ENCODE results near the gene SYNGR1. TPM values are rescaled to one million over a fixed set of nuclear protein-coding genes. Genes with fewer than 3 reads are reported as not detected.

Gene SYNGR1
- total RNA-seq, 1 experiment from 2014 or later, result 2.7 TPM

DNA sequence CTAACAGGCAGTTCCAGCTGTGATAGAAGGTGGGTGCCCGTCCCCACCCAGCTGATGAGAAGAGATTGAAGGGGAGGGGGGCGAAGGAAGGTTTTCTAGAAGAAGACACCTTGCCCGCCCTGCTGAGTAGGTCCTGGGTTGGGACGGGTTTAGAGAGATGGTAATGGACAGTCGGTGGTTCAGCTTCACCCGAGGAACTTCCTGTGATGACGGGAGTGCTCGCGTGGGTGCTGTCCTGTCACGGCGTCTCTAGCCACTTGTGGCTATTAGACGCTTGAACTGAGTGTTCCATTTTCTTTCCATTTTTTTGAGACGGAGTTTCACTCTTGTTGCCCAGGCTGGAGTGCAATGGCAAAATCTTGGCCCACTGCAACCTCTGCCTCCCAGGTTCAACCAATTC, 79.4 kb downstream of the SYNGR1 start:
- DNase-seq (ENCODE audit: low read depth), result no peak

DNA sequence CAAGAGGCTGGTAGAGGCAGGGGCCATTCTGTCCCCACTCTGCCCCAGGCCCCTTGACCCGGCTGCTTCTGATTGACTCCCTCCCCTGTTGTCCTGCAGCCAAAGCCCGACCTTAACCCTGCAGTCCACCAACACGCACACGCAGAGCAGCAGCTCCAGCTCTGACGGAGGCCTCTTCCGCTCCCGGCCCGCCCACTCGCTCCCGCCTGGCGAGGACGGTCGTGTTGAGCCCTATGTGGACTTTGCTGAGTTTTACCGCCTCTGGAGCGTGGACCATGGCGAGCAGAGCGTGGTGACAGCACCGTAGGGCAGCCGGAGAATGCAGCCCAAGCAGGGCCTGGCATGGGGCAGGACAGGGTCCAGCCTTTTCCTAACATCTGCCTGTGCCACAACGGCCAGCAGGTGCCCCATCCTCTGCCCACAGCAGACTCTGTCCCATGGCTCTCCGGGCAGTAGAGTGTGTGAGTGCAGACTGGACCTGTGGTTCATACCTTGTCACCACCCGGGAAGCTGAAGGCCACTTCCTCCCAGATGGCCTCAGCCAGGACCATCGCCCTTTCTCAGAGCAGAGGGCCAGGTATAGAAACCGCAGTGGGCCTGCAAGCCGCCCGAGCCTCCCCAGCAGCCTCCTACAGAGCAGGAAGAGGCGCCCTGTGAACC, 80.3 kb downstream of the SYNGR1 start:
- DNase-seq (ENCODE audit: low read depth), result no peak

- DNase-seq (ENCODE audit: low read depth), result no peak
Observed at GRCh38 chr22:39430576-39431150, 80.9 kb downstream of the SYNGR1 start.

DNA sequence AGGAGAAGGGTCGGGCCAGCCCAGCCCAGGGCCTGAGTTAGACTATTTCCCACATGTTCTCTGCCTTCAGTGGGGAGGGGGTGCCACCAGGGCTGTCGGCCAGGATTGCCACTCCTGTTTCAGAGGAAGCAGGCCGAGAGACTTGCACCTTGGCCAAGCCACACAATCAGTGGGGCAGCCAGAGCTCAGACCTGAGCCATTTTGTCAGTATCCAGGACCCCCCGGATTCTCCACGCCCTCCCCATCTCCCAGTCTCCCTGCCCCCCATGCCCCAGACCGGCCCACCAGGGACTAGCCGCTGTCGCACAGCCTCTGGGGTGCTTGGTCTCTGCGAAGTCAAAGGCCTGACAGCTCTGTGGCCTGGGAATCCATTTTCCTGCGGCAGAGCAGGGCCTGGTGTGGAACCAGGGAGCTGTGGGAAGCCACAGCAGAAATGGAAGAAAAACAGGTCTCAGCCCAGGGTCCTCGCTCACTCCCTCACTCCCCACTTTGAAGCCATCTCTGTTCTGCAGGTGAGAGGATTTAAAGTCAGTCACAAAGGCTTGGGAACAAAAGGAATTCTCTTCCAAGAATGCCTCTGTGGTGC, 81.5 kb downstream of the SYNGR1 start:
- DNase-seq (ENCODE audit: low read depth), result no peak

DNA sequence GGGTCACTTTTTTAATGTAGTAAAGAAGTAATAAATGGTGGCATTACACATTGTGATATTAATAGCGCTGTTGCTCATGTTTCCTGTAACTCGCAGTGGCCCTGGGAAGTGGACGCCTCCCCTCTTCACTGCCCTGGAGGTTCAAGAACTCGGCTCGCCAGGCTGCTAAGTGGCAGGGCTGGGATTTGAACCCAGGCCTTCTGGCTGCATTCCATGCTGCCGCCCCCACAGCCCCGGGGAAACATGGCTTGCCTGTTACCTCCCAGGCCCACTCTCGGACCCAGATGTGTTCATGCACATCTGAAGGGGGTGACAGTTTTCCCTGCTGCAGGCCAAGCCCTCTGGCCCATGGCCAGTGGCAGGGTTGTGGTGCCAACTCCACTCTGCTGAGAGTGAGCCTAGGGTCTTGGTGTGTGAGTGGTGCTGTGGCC, 82.0 kb downstream of the SYNGR1 start:
- no peak for DNase-seq (ENCODE audit: low read depth)

DNA sequence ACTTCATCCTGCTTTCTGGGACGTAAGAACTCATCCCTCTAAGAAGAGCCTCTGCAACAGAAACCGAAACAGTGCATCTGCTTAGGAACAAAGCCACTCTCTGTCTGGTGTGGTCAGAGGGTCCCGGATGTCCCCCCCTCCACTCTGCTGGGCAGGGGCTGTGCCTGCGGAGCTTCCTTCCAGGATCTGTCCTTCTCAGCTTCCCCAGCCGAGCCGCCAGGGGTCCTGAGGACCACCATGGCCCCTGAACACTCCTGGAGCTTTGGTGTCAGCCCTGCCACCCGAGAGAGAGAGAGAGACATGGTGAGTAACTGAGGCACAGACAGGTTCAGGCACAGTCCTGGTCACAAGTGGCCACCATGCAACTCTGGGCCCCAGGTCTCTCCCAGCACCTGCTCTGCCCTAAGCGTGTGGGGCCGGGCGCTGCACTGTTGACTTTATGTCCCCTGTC, 82.6 kb downstream of the SYNGR1 start:
- DNase-seq (ENCODE audit: low read depth), result no peak

- no peak for DNase-seq (ENCODE audit: low read depth)
Observed at GRCh38 chr22:39433476-39434242, 83.9 kb downstream of the SYNGR1 start.

DNA sequence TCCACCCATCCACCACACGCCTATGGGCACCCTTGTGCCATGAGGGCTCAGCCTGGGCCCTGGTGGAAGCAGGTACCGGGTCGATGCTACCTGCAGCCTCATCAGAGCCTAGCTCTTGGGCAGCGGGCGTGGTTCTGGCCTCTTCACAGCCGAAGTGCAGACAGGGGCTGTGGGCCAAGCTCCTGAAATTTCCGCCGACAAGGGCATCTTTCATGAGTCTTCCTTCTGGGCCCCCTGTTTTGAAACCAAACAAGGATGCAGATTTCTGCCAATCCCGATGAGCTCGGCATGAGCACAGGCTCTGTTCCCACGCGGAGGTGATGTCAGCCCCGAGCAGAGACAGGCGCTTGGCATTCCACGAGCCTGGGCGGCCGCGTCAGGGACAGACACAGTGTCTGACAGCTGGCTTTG, 84.5 kb downstream of the SYNGR1 start:
- DNase-seq (ENCODE audit: low read depth), result no peak

DNA sequence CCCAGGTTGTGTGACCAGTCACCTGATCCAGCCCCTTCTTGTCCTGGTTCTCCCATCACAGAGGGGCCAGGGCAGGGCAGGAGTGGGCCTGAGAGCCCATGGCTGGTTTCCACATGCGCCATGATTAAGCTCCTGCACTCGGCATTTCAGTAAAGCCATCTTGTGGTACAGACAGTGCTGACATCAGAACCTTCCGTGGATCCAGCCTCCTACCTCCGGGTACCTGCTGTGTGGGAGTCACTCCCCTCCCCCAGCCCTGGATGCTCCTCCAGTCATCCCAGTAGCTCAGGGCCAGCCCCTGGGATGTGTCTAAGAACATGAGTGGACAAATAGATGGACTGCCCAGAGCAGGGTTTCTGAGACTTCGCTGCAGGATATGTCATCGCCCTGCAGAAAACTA, 84.9 kb downstream of the SYNGR1 start:
- DNase-seq (ENCODE audit: low read depth), result no peak

Other genes starting within 250 kb of the SYNGR1 start
- gene CBX7, start 197.3 kb upstream of the SYNGR1 start, total RNA-seq (2014; rRNA removed; shearing (Covaris generic)), result 0.24 and 0.63 TPM in 2 replicates
- 0.11 and 0.18 TPM in 2 replicates for gene PDGFB, start 105.0 kb upstream of the SYNGR1 start, total RNA-seq (2014; rRNA removed; shearing (Covaris generic))
- gene RPL3, start 30.4 kb upstream of the SYNGR1 start, total RNA-seq (2014; rRNA removed; shearing (Covaris generic)), result 2,011 and 2,060 TPM in 2 replicates
- 10.3 and 14.9 TPM in 2 replicates for gene TAB1, start 49.8 kb downstream of the SYNGR1 start, total RNA-seq (2014; rRNA removed; shearing (Covaris generic))
- 0.15 and 0.86 TPM in 2 replicates for gene MGAT3, start 107.0 kb downstream of the SYNGR1 start, total RNA-seq (2014; rRNA removed; shearing (Covaris generic))
- gene MIEF1, start 152.3 kb downstream of the SYNGR1 start, total RNA-seq (2014; rRNA removed; shearing (Covaris generic)), result 25.7 and 27.2 TPM in 2 replicates
- 241 and 299 TPM in 2 replicates for gene ATF4, start 170.6 kb downstream of the SYNGR1 start, total RNA-seq (2014; rRNA removed; shearing (Covaris generic))
- gene RPS19BP1, start 182.8 kb downstream of the SYNGR1 start, total RNA-seq (2014; rRNA removed; shearing (Covaris generic)), result 208 and 302 TPM in 2 replicates
- not detected in 2 replicates for gene CACNA1I, start 220.8 kb downstream of the SYNGR1 start, total RNA-seq (2014; rRNA removed; shearing (Covaris generic))